Activated CD4-positive, alpha-beta T cell treated with anti-CD3 and anti-CD28 coated beads for 1 hour (primary cell): ENCODE data around the gene TMEM238.
"Not testable (repeated sequence)": the region's sequence is repeated elsewhere in the genome, so short reads cannot be mapped to it uniquely, and the experiment has no call there.

Experiments
- DNase-seq: peaks from one replicate; pipeline ENCODE4 v3.0.0-alpha.2; 2020

Gene TMEM238

GRCh38 chr19:55336101-55336500 lies 48.0 kb downstream of the TMEM238 start:
- no peak for DNase-seq

GRCh38 chr19:55333870-55334269 lies 50.2 kb downstream of the TMEM238 start:
- DNase-seq: no peak

- DNase-seq: not testable (repeated sequence)
Measured at GRCh38 chr19:55329791-55330190, 54.3 kb downstream of the TMEM238 start.
